ENCODE measurements around the gene SDHAF1. TPM values are rescaled to one million over a fixed set of nuclear protein-coding genes. Genes with fewer than 3 reads are reported as not detected.

SDHAF1 gene
- polyA plus RNA-seq, 1 of the 3 experiments (the other 2 are of a cell fraction), result 25.3 TPM

- H3K36me3 ChIP-seq (replicated peaks in 1 of 2; ENCODE audit: control insufficient read depth in 1 of 2, insufficient read depth in 2 of 2, low read length in 1 of 2), result no peaks in the 10 kb centered on the region
- H3K79me2 ChIP-seq (ENCODE audit: insufficient read depth), result peaks cover 3% of the 10 kb centered on the region; the same call in 1 of the 2 replicates
- no peaks in the 10 kb centered on the region for H3K9me2 ChIP-seq
- 94% methylated on average over 13 of the region's 19 CpGs for WGBS (ENCODE audit: low lambda C conversion rate)
- H4K20me1 ChIP-seq (ENCODE audit: insufficient read depth), result no peaks in the 10 kb centered on the region
- H3F3A ChIP-seq (replicated peaks; ENCODE audit: insufficient read depth), result no peaks in the 10 kb centered on the region
- no peak within 1 kb of the TSS for H2AFZ ChIP-seq (ENCODE audit: low read depth)
- no peak for DNase-seq
- CTCF ChIA-PET, result interaction anchor here (0.6 kb wide), 1 partner anchor 139 kb away, joined by 3 read pairs; no protein-coding TSS in a partner anchor
- H3K4me2 ChIP-seq, result peak within 1 kb of the TSS; percentile 52; the same call in 1 of the 2 replicates
- no peaks in the 10 kb centered on the region for H3K9me3 ChIP-seq
- no peaks in the 10 kb centered on the region for H3K27me3 ChIP-seq (ENCODE audit: insufficient read depth)
- no peak within 1 kb of the TSS for H3K9ac ChIP-seq
- POLR2A ChIA-PET, result interaction anchor here (1.7 kb wide), 1 partner anchor 14 kb away, joined by 4 read pairs; no protein-coding TSS in a partner anchor
- H3K27ac ChIP-seq (ENCODE audit: low read depth in 2 of 2, low read length in 1 of 2), result no peak within 1 kb of the TSS
- H3K4me3 ChIP-seq (ENCODE audit: low read depth in 2 of 2, low read length in 1 of 2), result peak within 1 kb of the TSS; percentile 2 to 6; a peak in 2 of 4 replicates
- TF ChIP-seq FOSL2 (IDR thresholded peaks at IDR 0.05; ENCODE audit: borderline replicate concordance, low read depth) (no peak), RFX5 (IDR thresholded peaks at IDR 0.05; ENCODE audit: low read length) (no peak), GATA2 (CRISPR knock-in tag; IDR thresholded peaks at IDR 0.05) (no peak), CHD2 (IDR thresholded peaks at IDR 0.05; ENCODE audit: low read length, partially characterized antibody) (no peak), EZH2phosphoT487 (IDR thresholded peaks at IDR 0.05; ENCODE audit: borderline replicate concordance, low read depth) (no peak)
- H3K4me1 ChIP-seq (ENCODE audit: control insufficient read depth in 1 of 2, insufficient read depth in 2 of 2, low read depth in 1 of 2, low read length in 1 of 2), result peaks cover 0 to 21% of the 10 kb centered on the region in 2 experiments; a peak in 1 of 4 replicates
Observed at GRCh38 chr19:36008336-36008978, 13.5 kb downstream of the SDHAF1 start, which contains the start of gene SYNE4. SYNE4 (minus strand) TSS chr19:36008813; CDS start chr19:36008681, 132 bp downstream.

GRCh38 chr19:36009220-36009619 is 14.2 kb downstream of the SDHAF1 start:
- no peak overlapping the region for H3K9ac ChIP-seq
- H3K4me3 ChIP-seq (ENCODE audit: low read depth in 2 of 2, low read length in 1 of 2), result peak overlapping the region; percentile 2 to 6; a peak in 2 of 4 replicates
- H4K20me1 ChIP-seq (ENCODE audit: insufficient read depth), result no peaks in the 10 kb centered on the region
- H3K27ac ChIP-seq (ENCODE audit: low read depth in 2 of 2, low read length in 1 of 2), result no peak overlapping the region
- no peaks in the 10 kb centered on the region for H3K9me2 ChIP-seq
- peaks cover 0 to 23% of the 10 kb centered on the region in 2 experiments; a peak in 1 of 4 replicates for H3K4me1 ChIP-seq (ENCODE audit: control insufficient read depth in 1 of 2, insufficient read depth in 2 of 2, low read depth in 1 of 2, low read length in 1 of 2)
- H3K79me2 ChIP-seq (ENCODE audit: insufficient read depth), result peaks cover 8% of the 10 kb centered on the region; the same call in 1 of the 2 replicates
- H2AFZ ChIP-seq (ENCODE audit: low read depth), result no peak overlapping the region
- ChIA-PET CTCF (no interaction called here), POLR2A (interaction anchor here (1.7 kb wide), 1 partner anchor 15 kb away, joined by 4 read pairs; no protein-coding TSS in a partner anchor)
- WGBS (ENCODE audit: low lambda C conversion rate), result 19% methylated on average over 20 of the region's 50 CpGs
- H3K27me3 ChIP-seq (ENCODE audit: insufficient read depth), result no peaks in the 10 kb centered on the region
- TF ChIP-seq MAX (IDR thresholded peaks at IDR 0.05; ENCODE audit: low read depth) (peak; percentile 21; the same call in 1 of the 2 replicates), MXI1 (IDR thresholded peaks at IDR 0.05; ENCODE audit: low read depth, low read length) (0 out of 2 replicates have a peak, but pooled peaks have one; percentile 15), TAF1 (IDR thresholded peaks at IDR 0.05; ENCODE audit: borderline replicate concordance, low read depth, low read length) (0 out of 2 replicates have a peak, but pooled peaks have one; percentile 21), EP300 (IDR thresholded peaks at IDR 0.05; ENCODE audit: borderline replicate concordance in 1 of 2, low read depth in 1 of 2, low read length in 1 of 2) (no peak), MEF2A (IDR thresholded peaks at IDR 0.05; ENCODE audit: borderline replicate concordance, low read depth) (no peak)
- no peaks in the 10 kb centered on the region for H3K36me3 ChIP-seq (replicated peaks in 1 of 2; ENCODE audit: control insufficient read depth in 1 of 2, insufficient read depth in 2 of 2, low read length in 1 of 2)
- no peaks in the 10 kb centered on the region for H3K9me3 ChIP-seq
- peak; percentile 90 for DNase-seq
- peak overlapping the region; percentile 52; the same call in 1 of the 2 replicates for H3K4me2 ChIP-seq
- no peaks in the 10 kb centered on the region for H3F3A ChIP-seq (replicated peaks; ENCODE audit: insufficient read depth)
